DND-41 (cell line): Measurements from ENCODE around the gene CIB1.

Source experiments
- ATAC-seq: fragments of 200-7000 bp; cut with Tn5 transposase; 3 replicates; pipeline ENCODE4 v1.9.1; 2021; ENCODE audit warnings: low read depth; ENCODE audit not compliant: insufficient read depth
- DNase-seq: peaks from one replicate; pipeline ENCODE4 v3.0.0-alpha.2; 2020
- H2AFZ ChIP-seq: 2 replicates; pipeline ENCODE4 v1.6.0; 2012; ENCODE audit warnings: low read depth, low read length
- H3K27ac ChIP-seq: 2 replicates; pipeline ENCODE4 v1.5.1; 2012; ENCODE audit warnings: low read length, inconsistent platforms
- H3K27me3 ChIP-seq: fragments of 200-600 bp; sonication (generic); 2 replicates; pipeline ENCODE4 v1.6.0; 2012; ENCODE audit warnings: low read length, mild to moderate bottlenecking, inconsistent platforms; ENCODE audit not compliant: insufficient read depth, poor library complexity
- H3K36me3 ChIP-seq: 2 replicates; pipeline ENCODE4 v1.5.1; 2012; ENCODE audit warnings: low read length, inconsistent platforms; ENCODE audit not compliant: insufficient read depth
- H3K4me1 ChIP-seq: 2 replicates; pipeline ENCODE4 v1.5.1; 2012; ENCODE audit warnings: mild to moderate bottlenecking, low read length; ENCODE audit not compliant: insufficient read depth
- H3K4me2 ChIP-seq: 2 replicates; pipeline ENCODE4 v1.6.0; 2012; ENCODE audit warnings: mild to moderate bottlenecking, moderate library complexity, low read length, inconsistent platforms; ENCODE audit not compliant: insufficient read depth
- H3K4me3 ChIP-seq, 2 experiments: fragments of 200-600 bp in 1 of 2; shearing (Covaris generic) in 1 of 2; 2 replicates each; pipeline ENCODE4 v1.5.1; 2012 to 2016; ENCODE audit warnings: inconsistent platforms in 2 of 2, low read length in 2 of 2, mild to moderate bottlenecking in 2 of 2, low read depth in 1 of 2, moderate library complexity in 1 of 2
- H3K79me2 ChIP-seq: 2 replicates; pipeline ENCODE4 v1.6.0; 2012; ENCODE audit warnings: low read length, inconsistent platforms; ENCODE audit not compliant: insufficient read depth
- H3K9ac ChIP-seq: 2 replicates; pipeline ENCODE4 v1.6.0; 2012; ENCODE audit warnings: low read depth, mild to moderate bottlenecking, inconsistent platforms, low read length, moderate library complexity
- H3K9me3 ChIP-seq: 2 replicates; pipeline ENCODE4 v1.5.1; 2012; ENCODE audit warnings: low read length, moderate library complexity, mild to moderate bottlenecking, inconsistent platforms; ENCODE audit not compliant: insufficient read depth, severe bottlenecking
- H4K20me1 ChIP-seq: 2 replicates; pipeline ENCODE4 v1.6.0; 2012; ENCODE audit warnings: low read length; ENCODE audit not compliant: insufficient read depth
- CTCF ChIP-seq: IDR thresholded peaks from 2 replicates; pipeline ENCODE4 v1.5.1; 2012; ENCODE audit warnings: borderline replicate concordance, low read length, moderate library complexity, mild to moderate bottlenecking; ENCODE audit not compliant: poor library complexity, severe bottlenecking; ENCODE audit errors: extremely low read depth
- EZH2 ChIP-seq: IDR thresholded peaks from 3 replicates; pipeline ENCODE4 v1.6.1; 2012; ENCODE audit warnings: borderline replicate concordance, low read depth, mild to moderate bottlenecking, moderate library complexity, low read length, inconsistent platforms; ENCODE audit not compliant: severe bottlenecking

The CIB1 gene

DNA sequence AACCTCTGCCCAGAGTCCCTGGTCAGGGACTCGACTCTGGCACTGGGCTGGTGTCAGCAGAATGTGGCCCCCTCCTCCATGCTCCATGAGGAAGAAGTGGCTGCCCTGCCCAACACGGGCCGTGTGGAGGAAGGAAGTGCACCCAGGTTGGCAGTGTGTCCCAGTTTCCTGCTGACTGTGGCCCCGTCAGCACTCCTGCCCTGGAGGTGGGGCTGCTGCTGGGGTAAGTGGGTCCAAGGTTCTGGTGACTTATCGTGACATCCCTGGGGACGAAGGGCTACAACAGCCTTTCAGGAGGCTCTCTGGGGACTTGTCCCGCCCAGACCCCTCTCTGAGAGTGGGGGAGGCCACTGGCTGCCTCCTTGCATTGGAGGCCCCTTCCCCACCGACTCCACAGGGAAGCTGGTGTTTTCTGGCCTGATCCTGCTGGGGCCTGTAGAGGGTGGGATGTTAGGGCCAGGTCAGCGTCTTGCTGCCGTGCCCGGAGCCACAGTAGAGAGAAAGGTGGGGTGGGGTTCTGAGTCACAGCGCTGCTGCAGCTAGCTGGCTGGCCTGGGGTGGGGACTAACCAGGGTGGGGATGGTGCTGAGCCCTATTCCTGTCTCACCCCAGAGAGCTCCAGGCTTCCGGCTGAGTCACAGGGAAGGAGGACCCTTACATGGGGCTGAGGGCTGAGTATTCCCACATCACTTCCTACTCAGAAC lies 22.1 kb downstream of the CIB1 start:
- Histone ChIP-seq H3K9ac (no peak overlapping the region), H4K20me1 (no peaks in the 10 kb centered on the region), H3K79me2 (no peaks in the 10 kb centered on the region), H3K27me3 (no peaks in the 10 kb centered on the region), H3K36me3 (no peaks in the 10 kb centered on the region), H3K4me2 (no peak overlapping the region), H3K9me3 (no peaks in the 10 kb centered on the region), H3K27ac (no peak overlapping the region), H3K4me3 (no peak overlapping the region), H2AFZ (no peak overlapping the region), H3K4me1 (no peaks in the 10 kb centered on the region)
- no peak for DNase-seq
- ATAC-seq, result no peak
- TF ChIP-seq EZH2 (no peak), CTCF (no peak)

DNA sequence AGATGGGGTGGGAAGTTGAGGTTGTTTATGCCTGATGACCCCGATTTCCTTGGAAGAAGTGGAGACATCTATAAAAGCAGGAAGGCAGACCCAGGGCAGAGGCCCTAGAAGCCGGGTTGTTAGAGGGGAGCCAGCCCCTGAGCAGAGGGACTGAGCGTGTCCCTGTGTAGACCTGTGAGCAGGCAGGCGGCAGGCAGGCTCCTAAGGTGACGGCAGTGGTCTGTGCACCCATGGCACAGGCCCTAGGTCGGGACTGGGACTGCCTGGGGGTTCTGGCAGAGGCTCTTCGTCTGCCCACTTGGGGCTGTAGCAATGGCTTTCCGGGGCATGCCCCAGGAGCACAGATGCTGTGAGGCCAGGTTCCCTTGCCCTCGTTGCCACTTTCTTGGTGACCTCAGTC lies 22.7 kb downstream of the CIB1 start:
- Histone ChIP-seq H3K4me2 (no peak overlapping the region), H3K79me2 (no peaks in the 10 kb centered on the region), H3K9me3 (no peaks in the 10 kb centered on the region), H3K9ac (no peak overlapping the region), H3K27me3 (no peaks in the 10 kb centered on the region), H4K20me1 (no peaks in the 10 kb centered on the region), H2AFZ (no peak overlapping the region), H3K36me3 (no peaks in the 10 kb centered on the region), H3K4me3 (no peak overlapping the region), H3K27ac (no peak overlapping the region), H3K4me1 (no peaks in the 10 kb centered on the region)
- no peak for TF ChIP-seq CTCF
- TF ChIP-seq EZH2, result no peak
- no peak for ATAC-seq
- no peak for DNase-seq

DNA sequence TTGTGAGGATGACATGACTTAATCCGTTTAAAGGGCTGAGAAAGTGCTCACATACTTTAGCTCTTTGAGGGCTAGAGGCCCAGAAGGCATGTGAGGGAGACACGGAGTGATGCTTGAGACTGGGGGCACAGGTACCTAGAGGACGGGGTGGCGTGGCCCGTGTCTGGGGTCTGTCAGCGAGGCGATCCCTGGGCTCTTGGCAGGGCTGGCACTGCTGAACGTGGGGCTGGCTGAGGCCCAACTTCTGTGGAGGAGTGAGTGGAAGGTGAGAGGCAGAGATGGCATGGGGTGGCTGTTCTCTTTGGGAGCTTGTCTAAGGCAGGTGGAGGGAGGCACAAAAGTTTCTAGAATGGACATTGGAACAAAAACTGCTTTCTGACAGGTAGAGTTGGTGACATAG lies 23.1 kb downstream of the CIB1 start:
- H3K4me3 ChIP-seq, result no peak overlapping the region
- H3K9me3 ChIP-seq, result no peaks in the 10 kb centered on the region
- no peaks in the 10 kb centered on the region for H4K20me1 ChIP-seq
- no peaks in the 10 kb centered on the region for H3K36me3 ChIP-seq
- no peaks in the 10 kb centered on the region for H3K4me1 ChIP-seq
- TF ChIP-seq CTCF, result no peak
- no peak for TF ChIP-seq EZH2
- H2AFZ ChIP-seq, result no peak overlapping the region
- H3K79me2 ChIP-seq, result no peaks in the 10 kb centered on the region
- no peak overlapping the region for H3K4me2 ChIP-seq
- DNase-seq (no peak), ATAC-seq (no peak)
- H3K27ac ChIP-seq, result no peak overlapping the region
- no peaks in the 10 kb centered on the region for H3K27me3 ChIP-seq
- H3K9ac ChIP-seq, result no peak overlapping the region
